ACHN (cell line): ENCODE data around the gene FEM1B.

Experiments
- DNase-seq: peaks from one replicate; pipeline ENCODE4 v3.0.0-alpha.2; 2015
- in situ Hi-C: cut with HindIII; loops from 2 replicates; pipeline ENCODE4 v1.10.0; 2017; ENCODE audit warnings: low sequenced_read_pairs, low pct_ligation_motif_present, low pct_unique_long_range_greater_than_20kb

FEM1B gene

DNA sequence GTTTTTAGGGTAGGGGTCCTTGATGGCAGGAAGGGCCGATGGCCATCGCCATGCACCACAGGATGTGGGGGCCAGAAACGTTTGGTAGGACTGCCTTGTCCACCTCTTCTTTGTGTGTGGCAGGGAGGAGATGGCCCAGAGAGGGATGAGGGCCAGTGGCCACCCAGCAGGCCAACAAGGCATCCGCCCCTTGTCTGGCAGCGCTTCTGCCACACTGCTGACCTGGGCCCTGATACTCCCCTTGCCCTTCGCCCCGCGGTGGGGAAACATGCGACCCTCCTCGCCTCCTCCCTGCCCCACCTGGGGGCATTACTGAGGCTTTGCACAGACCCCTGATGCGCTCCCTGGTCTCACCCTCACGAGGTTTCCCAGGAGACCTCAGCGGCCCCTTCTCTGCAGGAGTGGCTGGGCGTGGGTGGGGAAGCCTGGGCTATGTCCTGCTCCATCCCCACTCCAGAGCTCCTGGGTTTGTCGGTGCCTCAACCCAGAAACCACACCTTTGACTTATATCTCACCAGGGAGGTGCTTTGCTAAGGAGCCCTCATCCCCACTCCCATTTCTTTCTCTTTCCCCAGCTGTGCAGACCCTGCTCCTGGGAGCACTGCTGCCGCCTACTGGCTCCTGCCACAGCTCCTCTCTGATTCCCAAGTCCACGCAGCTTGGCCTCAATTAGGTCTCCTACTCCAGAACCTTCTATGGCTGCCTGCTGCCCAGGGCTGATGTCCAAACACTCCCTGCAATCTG lies 38.7 kb downstream of the FEM1B start:
- no peak for DNase-seq
- in situ Hi-C loops: no loop called here

DNA sequence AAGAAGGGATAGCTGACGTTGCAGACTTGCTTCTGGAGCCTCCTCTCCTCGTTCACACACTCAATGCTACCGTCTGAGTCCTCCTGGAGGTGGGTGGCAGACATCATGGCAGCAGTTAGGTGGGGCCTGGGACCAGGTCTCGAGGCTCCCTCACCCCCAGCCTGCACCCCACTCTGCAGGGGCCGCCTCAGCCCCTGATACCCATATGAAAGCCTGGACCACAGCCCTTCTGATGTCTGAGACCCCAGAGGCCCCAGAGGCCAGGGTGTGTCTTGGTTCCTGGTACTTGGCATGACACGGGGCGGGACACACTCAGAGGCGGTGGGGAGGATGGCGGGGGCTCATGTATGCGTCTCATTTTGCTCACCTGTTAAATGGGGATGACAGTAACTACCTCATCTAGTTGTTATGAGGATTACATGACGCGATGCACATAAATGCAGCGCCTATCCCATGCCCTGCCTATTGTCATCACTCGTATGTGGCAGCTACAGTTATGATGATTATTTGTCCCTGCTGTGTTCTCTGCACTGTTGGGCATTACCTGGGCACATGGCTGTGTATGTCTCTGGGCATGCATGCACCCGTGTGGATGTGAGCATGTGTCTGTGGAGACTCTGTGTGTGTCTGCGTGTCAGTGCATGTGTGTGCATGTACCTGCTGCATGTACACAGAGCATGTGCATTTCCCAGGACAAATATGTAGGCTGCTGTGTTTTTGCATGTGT lies 39.9 kb downstream of the FEM1B start:
- in situ Hi-C loops: no loop called here
- no peak for DNase-seq

DNA sequence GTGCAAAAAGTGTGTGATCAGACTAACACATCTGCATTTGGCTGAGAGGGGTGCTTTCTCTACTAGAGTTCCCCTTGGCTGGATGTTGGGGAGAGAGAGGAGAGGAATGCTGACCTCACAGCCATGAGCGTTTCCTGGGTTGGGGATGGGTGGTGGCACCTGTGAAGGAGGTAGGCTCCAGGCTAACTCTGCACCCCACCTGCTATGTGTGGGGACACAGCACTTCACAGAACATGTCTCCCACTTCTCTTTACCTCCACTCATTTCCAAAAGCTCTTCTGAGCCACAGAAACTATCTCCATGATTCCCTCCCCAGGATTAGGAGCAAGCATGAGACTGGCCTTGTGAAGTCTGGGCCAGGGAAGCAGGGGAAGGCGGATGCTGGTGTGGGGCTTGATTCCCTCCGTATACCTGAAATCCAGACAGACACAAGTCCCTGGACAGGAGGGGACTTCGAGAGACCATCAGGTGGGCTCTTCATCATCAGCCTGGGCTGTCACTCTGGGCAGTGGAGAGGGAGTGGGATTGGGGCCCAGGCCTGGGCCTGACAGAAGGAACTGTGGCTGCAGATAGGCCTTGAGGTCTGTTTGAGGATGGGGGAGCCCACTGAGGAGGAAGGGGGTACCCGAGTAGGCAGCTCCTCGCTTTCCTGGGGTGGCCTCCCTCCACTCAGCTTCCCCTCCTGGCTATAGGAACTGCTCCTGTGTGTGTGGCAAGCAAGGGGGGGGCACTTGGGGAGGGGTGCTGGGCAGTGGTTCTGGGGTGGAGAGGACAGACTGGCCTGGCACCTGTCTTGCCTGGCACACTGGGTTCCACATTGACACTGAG lies 40.7 kb downstream of the FEM1B start:
- DNase-seq: no peak
- in situ Hi-C loops: no loop called here

DNA sequence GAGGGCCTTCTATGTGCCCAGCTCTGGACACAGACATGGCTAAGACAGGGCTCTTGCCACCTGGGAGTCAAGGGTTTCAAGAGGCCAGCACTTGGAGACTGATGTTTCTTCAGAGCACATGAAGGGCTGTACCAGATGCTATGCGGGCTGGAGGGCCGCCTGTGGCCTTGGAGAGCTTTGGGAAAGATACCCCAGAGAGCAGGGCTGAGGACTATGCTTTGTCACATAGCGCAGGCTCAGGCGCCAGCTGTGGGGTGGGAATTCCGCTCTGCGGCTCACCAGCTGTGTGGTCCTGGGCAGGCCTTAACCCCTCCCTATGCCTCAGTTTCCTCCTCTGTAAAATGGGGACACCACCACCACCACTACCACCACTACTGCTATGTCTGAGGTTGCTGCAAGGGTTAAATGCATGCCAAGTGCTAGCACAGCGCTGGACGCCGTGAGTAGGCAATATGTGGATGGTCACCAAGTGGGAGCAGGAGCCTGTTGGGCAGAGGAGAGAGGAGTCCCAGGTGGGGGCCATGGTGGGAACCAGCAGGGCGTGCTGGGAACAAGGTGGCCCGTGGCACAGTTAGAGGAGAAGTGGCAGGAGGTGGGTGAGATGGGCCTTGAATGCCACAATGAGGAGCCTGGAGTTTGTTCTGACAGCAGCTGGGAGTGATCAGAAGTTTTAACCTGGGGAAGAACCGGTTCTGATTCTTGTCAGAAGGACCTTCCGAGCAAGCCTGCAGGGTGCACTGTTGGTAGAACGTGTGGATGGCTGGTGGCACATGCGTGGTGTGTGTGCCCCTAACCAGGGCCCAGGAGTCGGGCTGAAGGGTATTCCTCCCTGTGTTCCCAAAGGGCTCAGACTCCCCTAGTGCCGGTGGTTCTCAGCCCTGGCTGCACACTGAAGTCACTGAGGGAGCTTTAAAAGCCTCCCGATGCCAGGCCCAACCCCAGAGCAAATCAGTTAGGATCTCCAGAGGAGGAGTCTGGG lies 41.7 kb downstream of the FEM1B start:
- in situ Hi-C loops: no loop called here
- DNase-seq: no peak

DNA sequence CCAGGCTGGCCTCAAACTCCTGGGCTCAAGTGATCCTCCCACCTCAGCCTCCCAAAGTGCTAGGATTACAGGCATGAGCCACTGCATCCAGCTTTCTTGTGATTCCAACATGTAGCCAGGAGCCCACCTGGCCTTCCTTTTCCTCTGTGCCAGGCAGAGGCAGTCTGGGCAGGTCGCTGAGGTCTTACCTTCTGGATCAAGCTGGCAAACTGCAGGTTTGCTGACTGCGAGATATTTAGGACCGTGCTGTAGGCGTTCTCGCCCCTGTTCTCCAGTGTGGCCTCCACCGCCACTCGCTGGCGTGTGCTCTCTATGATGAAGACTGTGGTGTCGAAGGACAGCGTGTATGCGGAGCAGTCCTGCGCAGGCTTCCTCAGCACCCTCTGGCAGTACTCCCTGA lies 42.5 kb downstream of the FEM1B start:
- DNase-seq: no peak
- in situ Hi-C loops: no loop called here

DNA sequence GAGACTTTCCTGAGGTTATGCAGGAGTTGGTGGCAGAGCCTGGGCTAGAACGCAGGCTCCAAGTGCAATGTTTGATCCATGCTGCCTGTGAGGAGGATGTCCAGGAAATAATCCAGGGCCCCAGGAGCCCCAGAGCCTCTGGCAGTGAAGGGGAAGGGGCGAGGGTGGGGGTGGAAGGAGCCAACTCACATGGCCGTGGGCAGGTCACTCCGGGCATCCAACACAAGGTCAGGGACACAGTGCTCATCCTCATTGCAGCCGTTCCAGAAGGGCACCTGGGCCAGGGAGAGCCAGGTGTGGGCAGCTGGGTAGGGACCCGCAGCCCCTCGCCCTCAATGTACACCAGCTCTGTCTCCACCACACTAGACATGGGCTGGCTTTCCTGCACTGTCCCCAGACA lies 43.7 kb downstream of the FEM1B start:
- in situ Hi-C loops: no loop called here
- DNase-seq: no peak

DNA sequence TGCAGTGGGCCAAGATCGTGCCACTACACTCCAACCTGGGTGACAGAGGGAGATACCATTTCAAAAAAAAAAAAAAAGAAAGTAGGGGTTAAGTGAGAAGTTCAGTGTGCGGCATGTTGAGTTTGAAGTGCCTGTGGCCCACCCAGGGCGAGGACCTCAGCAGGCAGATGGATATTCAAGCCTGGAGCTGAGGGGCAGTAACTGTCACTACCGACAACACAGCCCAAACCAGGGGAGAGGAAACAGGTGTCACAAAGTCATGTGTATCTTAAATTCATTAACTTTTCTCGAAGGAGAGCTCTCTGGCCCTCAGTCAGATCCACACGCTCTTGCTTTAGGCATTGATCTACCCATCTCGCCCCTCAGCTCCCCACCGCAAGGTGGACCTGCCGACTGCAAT lies 45.3 kb downstream of the FEM1B start:
- in situ Hi-C loops: no loop called here
- DNase-seq: no peak

DNA sequence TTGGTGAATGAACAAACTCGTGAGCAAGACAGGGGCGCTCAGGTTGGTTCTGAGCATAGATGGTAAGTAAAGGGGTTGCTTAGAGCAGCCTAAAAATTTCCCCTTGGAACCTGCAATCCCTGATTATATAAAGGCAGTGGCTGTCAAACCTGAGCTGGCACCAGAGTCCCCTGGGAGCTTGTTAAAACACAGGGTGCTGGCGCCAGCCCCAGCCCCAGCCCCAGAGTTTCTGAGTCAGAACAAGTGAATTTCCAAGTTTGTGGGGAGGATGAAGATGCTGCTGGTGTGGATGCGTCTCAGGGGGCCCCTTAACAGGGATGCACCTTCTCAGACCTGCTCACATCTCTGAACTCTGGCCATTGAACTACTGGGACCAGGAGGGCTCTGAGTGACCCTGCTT lies 48.2 kb downstream of the FEM1B start:
- no peak for DNase-seq
- in situ Hi-C loops: no loop called here

DNA sequence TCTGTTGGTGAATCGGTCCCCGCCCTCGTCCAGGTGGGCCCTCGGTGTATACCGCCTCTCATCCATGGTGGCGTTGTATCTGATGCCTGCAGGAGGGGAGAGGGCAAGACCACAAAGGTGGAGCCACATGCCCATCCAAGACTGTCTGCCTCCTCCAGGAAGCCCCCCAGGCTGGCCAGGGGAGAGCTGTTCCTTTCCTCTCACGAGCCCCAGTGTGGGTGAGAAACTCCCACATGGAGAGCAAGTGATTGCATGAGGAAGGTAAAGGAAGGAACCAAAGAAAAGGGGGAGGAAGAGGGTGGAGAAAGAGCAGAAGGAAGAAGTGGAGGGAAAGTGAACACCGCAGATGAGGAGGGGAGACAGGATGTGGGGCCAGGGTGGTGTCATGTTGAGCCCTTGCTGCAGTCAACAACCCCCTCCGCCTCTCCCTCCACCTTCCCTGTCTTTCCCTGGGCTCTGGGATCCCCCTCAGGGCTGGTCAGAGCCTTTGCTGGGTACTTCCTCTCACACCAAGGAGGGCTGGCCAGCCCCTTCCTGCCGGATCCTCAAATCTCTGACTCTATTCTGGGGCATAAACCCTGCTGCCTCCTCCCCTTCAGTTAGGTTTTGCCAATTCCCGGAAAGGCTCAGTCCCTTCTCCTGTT lies 49.3 kb downstream of the FEM1B start:
- DNase-seq: no peak
- in situ Hi-C loops: no loop called here

DNA sequence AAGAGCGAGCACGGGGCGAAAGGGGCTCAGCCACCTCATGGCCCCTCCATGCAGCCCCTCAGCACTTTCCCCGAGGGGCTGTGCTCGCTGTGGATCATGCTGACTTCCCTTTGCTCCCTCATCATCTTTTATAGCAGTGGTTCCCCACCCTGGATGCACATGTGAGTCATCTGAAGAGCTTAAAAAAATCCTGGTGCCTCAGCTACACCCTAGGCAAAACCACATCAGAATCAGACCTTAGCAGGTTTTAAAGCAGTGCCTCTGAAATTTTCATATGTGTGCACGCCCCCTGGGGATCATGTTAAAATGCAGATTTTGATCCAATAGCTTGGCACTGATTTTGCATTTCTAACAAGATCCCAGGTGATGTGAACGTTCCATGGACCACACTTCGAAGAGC lies 50.9 kb downstream of the FEM1B start:
- no peak for DNase-seq
- in situ Hi-C loops: no loop called here

DNA sequence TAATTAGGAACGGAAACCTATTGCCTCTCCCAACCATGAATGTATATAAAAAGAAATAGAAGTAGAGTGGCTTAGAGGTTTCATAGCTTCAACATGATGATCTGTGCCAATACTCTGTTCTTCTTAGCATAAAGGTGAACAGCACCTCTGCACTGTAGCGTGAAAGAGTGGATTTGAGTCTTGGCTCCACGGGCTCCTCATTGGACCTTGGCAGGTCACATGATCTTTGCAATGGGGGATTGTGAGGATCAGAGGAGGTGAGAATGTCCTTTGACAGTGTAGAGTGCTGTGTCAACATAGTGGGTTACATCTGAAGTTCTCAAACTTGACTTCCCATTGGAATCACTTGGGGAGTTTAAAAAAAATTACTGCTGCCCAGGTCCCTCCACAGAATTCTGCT lies 51.4 kb downstream of the FEM1B start:
- in situ Hi-C loops: no loop called here
- DNase-seq: no peak

DNA sequence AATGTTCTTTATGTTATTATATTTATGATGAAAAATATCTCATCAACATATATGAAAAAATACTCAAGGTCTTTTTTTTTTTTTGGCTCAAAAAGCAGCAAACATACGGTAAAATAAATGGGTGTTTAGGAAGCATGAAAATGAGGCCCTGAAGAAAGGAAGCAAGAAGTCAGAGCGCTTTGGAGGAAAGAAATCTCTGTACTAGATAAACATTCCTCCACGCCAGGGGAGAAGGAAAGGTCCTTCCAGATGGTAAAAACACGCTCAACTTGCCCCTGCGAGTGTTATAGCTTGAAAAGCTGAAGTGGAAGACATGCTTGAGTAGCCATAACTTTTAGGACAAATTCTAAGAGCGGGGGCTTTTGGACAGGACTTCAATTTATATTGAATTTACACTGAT lies 52.9 kb downstream of the FEM1B start:
- in situ Hi-C loops: no loop called here
- no peak for DNase-seq

DNA sequence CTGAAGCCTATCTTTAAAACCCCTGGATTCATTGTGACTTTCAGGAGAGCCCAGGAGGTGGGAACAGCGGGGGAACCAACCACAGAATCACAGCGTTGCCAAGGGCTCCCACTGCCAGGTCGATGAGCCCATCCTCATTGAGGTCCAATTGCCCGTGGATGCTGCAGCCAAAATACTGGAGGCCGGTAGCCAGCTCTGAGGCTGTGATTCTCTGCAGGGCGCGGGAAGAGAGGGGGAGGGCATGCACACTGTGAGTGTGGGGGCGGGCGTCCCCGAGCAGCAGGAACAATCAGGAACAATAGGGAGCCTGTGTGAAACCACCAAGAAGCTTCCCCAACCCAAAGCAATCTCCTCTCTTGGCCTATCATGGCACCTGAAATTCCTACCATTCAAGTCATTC lies 53.4 kb downstream of the FEM1B start:
- in situ Hi-C loops: no loop called here
- no peak for DNase-seq

DNA sequence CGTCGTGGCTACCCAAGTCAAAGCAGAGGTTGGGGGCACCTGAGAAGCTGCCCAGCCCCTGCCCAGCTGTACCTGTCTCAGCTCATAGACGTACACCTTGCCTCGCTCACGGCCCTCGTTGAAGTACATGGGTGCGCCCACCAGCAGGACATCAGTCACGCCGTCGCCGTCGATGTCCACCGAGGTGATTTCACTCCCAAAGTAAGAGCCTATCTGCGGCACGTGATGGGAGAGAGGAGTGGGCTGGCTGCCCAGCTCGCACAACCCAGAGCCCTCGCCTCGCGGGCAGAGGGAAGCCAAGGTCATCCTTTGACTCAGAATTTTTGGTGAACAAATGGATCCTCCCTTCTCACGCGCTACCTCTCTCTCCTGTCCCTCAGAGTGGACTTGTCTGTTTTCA lies 54.7 kb downstream of the FEM1B start:
- in situ Hi-C loops: no loop called here

DNA sequence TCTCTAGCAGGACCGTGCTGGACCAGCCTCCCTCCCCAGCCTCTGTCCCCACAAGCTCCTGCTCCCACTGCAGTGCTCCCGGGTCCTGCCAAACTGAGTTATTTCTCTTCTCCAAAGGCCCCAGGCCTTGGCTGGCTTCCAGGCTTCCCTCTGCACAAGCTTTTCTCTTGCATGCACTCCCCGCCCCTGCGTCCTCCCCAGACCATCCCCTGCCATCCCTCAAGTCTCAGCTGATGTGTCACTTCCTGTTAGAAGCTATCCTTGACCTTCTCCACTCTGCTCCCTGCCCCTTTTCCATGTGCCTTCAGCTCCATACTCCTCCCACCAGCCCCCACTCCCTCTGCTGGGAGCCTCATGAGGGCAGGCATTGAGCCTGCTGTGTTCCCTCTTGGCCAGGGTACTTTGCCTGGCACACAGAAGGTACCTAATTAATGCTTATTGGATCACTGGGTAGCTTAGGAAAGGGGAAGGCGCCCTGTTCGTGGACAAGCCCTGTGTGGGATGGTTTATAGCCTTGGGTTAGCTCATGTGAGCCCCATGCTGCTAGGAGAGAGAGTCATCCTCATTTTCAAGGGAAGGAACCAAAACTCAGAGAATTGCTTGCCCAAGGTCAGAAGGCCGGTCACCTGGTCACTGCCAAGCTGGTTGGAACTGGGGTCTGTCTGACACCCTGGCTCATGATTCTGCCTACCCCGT lies 56.4 kb downstream of the FEM1B start:
- DNase-seq: no peak
- in situ Hi-C loops: no loop called here

More for the DNA sequence above, 54.7 kb downstream of the FEM1B start:
- no peak for DNase-seq

DNA sequence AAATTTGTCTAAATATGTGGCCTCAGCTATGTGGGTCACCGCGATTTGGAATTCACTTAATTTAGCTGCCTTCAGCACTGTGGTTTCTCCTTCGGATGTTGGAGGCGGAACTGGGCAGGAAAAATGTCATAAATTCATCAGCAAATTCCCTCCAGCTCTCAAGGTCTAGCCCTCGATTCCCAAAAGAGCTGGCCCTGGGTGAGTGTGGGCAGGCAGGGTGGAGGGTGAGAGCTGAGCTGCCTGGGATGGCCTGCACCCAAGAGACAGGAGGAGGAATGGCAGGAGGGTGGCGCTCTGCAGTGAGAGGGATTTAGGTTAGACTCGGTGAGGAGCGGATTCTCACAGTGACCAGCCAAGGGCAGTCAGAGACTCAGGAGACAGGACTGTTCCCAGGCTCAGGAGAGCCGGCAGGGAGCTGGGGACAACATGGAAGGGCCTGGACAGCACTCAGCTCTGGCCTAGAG lies 57.1 kb downstream of the FEM1B start:
- no peak for DNase-seq
- in situ Hi-C loops: no loop called here

DNA sequence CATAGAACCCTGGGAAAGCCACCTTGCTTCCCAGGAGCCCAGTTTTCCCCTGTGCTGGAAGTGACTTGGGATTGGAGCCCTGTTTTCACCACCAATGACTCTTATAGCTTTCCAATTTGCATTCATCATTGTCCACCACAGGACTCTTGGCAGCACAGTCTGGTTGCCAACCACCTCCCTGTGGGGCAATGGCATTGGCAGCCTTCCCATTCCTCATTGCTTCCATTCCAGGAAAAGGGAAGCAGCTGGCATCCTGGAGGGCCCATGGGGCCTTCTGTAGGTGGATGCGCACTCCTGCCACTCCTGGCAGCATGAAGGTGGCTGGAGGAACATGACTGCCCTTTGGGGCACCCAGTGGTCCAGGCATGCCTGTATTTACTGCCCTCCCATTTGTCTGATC lies 57.7 kb downstream of the FEM1B start:
- DNase-seq: peak; percentile 77
- in situ Hi-C loops: no loop called here
